Lower lobe of right lung (tissue), 2 donors: ENCODE measurements around the gene SYS1. TPM values are rescaled to one million over a fixed set of nuclear protein-coding genes. Genes with fewer than 3 reads are reported as not detected.
A peak's percentile ranks its signal among the peaks of the same experiment; 100 is the strongest.

Experiments used
- ATAC-seq, 2 donors: fragments of 200-7000 bp; cut with Tn5 transposase; one replicate each; pipeline ENCODE4 v1.9.1; 2020 to 2022; ENCODE audit warnings: mild to moderate bottlenecking in 2 of 2, moderate library complexity in 2 of 2
- DNase-seq: peaks from one replicate; pipeline ENCODE4 v3.0.0-alpha.2; 2020
- H3K27ac ChIP-seq: fragments of 200-600 bp; one replicate; pipeline ENCODE4 v1.8.0; 2022
- H3K27me3 ChIP-seq: fragments of 200-600 bp; one replicate; pipeline ENCODE4 v1.8.0; 2022; ENCODE audit warnings: low read depth
- H3K36me3 ChIP-seq: fragments of 200-600 bp; one replicate; pipeline ENCODE4 v1.8.0; 2022; ENCODE audit warnings: mild to moderate bottlenecking
- H3K4me1 ChIP-seq: fragments of 200-600 bp; one replicate; pipeline ENCODE4 v1.8.0; 2022
- H3K4me3 ChIP-seq: fragments of 200-600 bp; one replicate; pipeline ENCODE4 v1.8.0; 2022; ENCODE audit warnings: mild to moderate bottlenecking
- H3K9me3 ChIP-seq: fragments of 200-600 bp; one replicate; pipeline ENCODE4 v1.8.0; 2022
- CTCF ChIP-seq: fragments of 200-600 bp; IDR thresholded peaks from one replicate; pipeline ENCODE4 v1.8.0; 2022; ENCODE audit warnings: antibody characterized with exemption, mild to moderate bottlenecking
- intact Hi-C: fragments of 100-400 bp; cut with DNase I; formaldehyde crosslinking; loops from one replicate; pipeline ENCODE4 v1.11.0; 2022
- total RNA-seq: library from RNA; stranded (reverse); fragmentation: NEBNext Ultra II Directional; extraction: Animal tissue kit (Norgen Biotek cat#: 25700); gene quantifications from one replicate; pipeline ENCODE4 v1.2.1, GENCODE V29; 2021
- donor health status: DM: no; HTN: yes; CAD: no; lungs with severe emphysema.

SYS1 gene
- total RNA-seq, 1 donor from 2014 or later = 69.3 TPM

- peak; percentile 29 to 35 for ATAC-seq
- DNase-seq = no peak
- no peaks in the 10 kb centered on the region for H3K27me3 ChIP-seq
- H3K27ac ChIP-seq = peak overlapping the region; percentile 93
- peaks cover 24% of the 10 kb centered on the region for H3K36me3 ChIP-seq
- H3K4me1 ChIP-seq = peaks cover 90% of the 10 kb centered on the region
- H3K4me3 ChIP-seq = peak overlapping the region; percentile 82
- H3K9me3 ChIP-seq = no peaks in the 10 kb centered on the region
- intact Hi-C loops = no loop called here
- no peak for TF ChIP-seq CTCF
Measured at GRCh38 chr20:45344168-45344860, 18.6 kb upstream of the SYS1 start.

GRCh38 chr20:45345104-45345936 lies 17.6 kb upstream of the SYS1 start:
- intact Hi-C loops = no loop called here
- peak overlapping the region; percentile 82 for H3K4me3 ChIP-seq
- H3K4me1 ChIP-seq = peaks cover 82% of the 10 kb centered on the region
- peak overlapping the region; percentile 93 for H3K27ac ChIP-seq
- peaks cover 15% of the 10 kb centered on the region for H3K36me3 ChIP-seq
- H3K9me3 ChIP-seq = no peaks in the 10 kb centered on the region
- peak; percentile 91 for DNase-seq
- peak; percentile 58 to 75 for ATAC-seq
- no peaks in the 10 kb centered on the region for H3K27me3 ChIP-seq
- TF ChIP-seq CTCF = no peak

GRCh38 chr20:45346291-45346718 lies 16.7 kb upstream of the SYS1 start:
- H3K4me1 ChIP-seq = peaks cover 72% of the 10 kb centered on the region
- ATAC-seq = no peak

GRCh38 chr20:45346851-45347250 lies 16.1 kb upstream of the SYS1 start:
- no peak for TF ChIP-seq CTCF
- Histone ChIP-seq H3K36me3 (no peaks in the 10 kb centered on the region), H3K4me3 (peak overlapping the region; percentile 82), H3K4me1 (peaks cover 66% of the 10 kb centered on the region), H3K27me3 (no peaks in the 10 kb centered on the region), H3K9me3 (no peaks in the 10 kb centered on the region), H3K27ac (peak overlapping the region; percentile 93)
- no peak for DNase-seq
- intact Hi-C loops = no loop called here
- no peak for ATAC-seq

More at GRCh38 chr20:45346291-45346718, 16.7 kb upstream of the SYS1 start:
- H3K36me3 ChIP-seq = peaks cover 5% of the 10 kb centered on the region
- H3K9me3 ChIP-seq = no peaks in the 10 kb centered on the region
- H3K4me3 ChIP-seq = peak overlapping the region; percentile 82
- no peak for TF ChIP-seq CTCF
- H3K27ac ChIP-seq = peak overlapping the region; percentile 93
- intact Hi-C loops = no loop called here
- H3K27me3 ChIP-seq = no peaks in the 10 kb centered on the region
- no peak for DNase-seq

- no peak for TF ChIP-seq CTCF
- H3K4me1 ChIP-seq = peaks cover 61% of the 10 kb centered on the region
Measured at GRCh38 chr20:45347297-45347935, 15.5 kb upstream of the SYS1 start.

More at GRCh38 chr20:45347297-45347935, 15.5 kb upstream of the SYS1 start:
- H3K4me3 ChIP-seq = peak overlapping the region; percentile 82
- H3K9me3 ChIP-seq = no peaks in the 10 kb centered on the region
- peak overlapping the region; percentile 93 for H3K27ac ChIP-seq
- intact Hi-C loops = no loop called here
- DNase-seq (no peak), ATAC-seq (peak in 1 of 2 donors; percentile 0)
- no peaks in the 10 kb centered on the region for H3K36me3 ChIP-seq
- H3K27me3 ChIP-seq = no peaks in the 10 kb centered on the region
